ENCODE measurements around the gene NRIP3.

GRCh38 chr11:9020916-9021315 is 17.1 kb upstream of the NRIP3 start:
- TF ChIP-seq, protein P1, sequence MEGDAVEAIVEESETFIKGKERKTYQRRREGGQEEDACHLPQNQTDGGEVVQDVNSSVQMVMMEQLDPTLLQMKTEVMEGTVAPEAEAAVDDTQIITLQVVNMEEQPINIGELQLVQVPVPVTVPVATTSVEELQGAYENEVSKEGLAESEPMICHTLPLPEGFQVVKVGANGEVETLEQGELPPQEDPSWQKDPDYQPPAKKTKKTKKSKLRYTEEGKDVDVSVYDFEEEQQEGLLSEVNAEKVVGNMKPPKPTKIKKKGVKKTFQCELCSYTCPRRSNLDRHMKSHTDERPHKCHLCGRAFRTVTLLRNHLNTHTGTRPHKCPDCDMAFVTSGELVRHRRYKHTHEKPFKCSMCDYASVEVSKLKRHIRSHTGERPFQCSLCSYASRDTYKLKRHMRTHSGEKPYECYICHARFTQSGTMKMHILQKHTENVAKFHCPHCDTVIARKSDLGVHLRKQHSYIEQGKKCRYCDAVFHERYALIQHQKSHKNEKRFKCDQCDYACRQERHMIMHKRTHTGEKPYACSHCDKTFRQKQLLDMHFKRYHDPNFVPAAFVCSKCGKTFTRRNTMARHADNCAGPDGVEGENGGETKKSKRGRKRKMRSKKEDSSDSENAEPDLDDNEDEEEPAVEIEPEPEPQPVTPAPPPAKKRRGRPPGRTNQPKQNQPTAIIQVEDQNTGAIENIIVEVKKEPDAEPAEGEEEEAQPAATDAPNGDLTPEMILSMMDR (IDR thresholded peaks at IDR 0.05; ENCODE audit: low read length) = no peak
- TF ChIP-seq EZH2 (IDR thresholded peaks at IDR 0.05; ENCODE audit: borderline replicate concordance, low read length) = no peak
